Activated CD8-positive, alpha-beta memory T cell treated with anti-CD3 and anti-CD28 coated beads for 4 hours (primary cell): ENCODE data around the gene ARHGEF37.
"Not testable (repeated sequence)": the region's sequence is repeated elsewhere in the genome, so short reads cannot be mapped to it uniquely, and the experiment has no call there.

Experiments used
- DNase-seq, 2 donors: peaks; one replicate each; pipeline ENCODE4 v3.0.0-alpha.2; 2020; ENCODE audit warnings: low read depth in 2 of 2

The ARHGEF37 gene

DNA sequence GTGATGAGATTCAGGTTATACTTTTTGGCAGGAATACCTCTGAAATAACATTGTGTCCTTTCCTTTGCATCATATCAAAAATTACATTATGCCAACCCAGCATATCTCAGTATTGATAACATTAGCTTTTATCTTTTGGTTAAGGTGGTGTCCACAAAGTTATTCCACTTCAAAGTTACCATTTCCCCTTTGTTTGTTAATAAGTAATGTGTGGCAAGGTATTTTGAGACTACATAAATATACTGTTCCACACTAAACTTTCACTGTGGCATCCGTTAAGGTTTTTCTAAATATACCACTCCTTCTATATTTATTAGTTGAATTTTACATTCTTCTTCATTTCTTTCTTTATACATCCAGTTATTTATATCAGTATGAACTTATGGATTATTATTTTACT is 14.1 kb upstream of the ARHGEF37 start:
- DNase-seq, result no peak

DNA sequence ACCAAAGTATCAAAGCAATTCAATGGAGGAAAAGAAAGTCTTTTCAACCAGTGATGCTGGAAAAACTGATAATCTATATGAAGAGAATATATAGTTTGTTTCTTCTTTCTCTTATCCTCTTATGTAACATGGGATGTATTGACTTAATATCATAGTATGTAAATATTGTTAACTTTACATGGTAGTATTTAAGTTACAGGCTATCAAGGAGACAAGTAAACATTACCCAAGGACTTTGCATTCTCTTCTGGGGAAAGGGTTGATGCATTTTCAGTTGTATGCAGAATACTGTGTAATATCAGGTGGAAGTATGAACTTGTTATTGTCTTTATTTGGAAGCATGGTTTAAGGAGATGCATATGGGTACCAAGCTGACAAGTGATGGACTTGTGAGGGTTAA is 9.1 kb upstream of the ARHGEF37 start:
- DNase-seq, result no peak

DNA sequence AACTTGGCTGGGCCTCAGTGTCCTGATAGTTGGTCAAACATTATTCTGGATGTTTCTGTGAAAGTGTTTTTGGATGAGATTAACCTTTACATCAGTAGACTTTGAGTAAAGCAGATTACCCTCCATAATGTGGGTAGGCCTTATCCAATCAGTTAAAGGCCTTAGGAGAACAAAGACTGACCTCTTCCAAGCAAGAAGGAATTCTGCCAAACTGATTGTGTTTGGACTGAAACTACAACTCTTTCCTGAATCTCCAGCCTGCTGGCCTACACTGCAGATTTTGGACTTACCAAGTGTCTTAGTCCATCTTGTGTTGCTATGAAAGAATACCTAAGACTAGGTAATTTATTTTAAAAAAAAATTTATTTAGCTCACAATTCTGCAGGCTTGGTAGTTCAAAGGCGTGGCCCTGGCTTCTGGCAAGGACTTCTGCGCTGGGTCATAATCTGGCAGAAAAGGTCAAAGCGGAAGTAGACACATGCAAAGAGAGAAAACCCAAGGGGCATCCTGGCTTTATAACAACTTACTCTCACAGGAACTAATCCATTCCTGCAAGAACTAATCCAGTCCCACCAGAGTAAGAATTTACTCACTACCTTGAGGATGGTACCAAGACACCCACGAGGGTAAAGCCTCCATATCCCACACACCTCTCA is 8.6 kb upstream of the ARHGEF37 start:
- DNase-seq, result no peak

DNA sequence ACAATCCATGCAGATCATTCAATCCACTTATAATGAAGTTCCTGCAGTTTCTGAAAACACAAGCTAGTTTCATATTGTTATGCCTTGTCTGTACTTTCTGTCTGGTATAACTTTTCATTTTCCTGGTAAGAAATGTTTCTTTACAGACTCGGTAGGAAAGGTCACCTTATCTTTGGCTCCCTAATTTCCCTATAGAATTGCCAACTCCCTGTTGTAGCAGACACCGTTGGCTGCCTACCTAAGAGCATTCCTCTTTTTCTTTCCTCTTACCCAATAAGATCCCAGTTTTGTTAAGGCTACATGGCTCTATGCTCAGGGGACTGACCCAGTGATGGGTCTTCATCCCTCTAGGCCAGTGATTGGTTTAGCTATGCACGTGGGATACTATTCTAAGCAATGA is 6.2 kb upstream of the ARHGEF37 start:
- no peak for DNase-seq

DNA sequence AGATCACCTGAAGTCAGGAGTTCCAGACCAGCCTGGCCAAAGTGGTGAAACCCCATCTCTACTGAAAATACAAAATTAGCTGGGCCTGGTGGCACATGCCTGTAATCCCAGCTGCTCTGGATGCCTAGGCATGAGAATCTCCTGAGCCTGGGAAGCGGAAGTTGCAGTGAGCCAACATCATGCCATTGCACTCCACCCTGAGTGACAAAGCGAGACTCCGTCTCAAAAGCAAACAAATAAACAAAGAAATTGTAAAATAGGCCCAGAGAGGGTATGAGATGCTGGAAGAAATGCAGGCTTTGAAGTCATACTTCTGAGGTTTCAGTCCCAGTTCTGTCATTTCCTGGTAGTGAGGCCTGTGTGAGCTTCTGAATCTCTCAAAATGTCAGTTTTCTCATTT is 5.3 kb upstream of the ARHGEF37 start:
- no peak for DNase-seq

DNA sequence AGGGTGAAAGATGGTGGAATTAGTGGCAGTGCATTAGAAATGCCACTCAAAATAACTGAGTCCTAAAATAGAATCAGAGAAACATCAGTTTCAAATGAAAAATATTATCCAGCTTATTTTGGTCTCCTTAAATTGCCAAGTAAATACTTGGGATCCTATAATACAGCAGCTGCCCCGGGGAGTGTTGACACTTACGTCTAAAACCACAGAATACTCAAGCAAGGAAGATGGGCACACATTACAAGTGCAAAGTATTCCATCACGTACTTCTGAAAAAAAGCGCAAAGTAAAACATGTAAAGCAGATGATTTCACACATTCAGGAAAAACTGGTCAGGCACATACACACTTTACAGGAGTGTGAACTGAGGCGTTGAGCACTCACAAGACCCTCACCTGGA is 2.4 kb upstream of the ARHGEF37 start:
- DNase-seq, result no peak

DNA sequence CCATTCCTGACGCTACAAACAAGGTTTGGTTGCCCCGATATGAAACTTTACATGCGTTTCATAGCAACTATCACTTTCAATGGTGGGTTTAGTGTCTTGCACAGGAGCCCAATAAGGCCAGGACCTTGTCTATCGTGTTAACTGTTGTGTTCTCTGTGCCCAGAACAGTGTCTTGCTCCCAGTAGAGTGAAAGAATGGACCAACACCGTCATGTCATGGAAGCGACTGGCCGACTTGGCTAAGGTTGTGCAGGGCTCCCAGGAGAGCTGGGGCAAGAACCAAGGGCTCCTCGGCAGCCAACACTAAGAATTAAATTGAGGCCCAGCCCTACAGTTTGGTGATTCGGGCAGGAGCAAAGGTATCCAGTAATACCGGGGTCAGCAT is 498 bp upstream of the ARHGEF37 start:
- DNase-seq, result no peak

DNA sequence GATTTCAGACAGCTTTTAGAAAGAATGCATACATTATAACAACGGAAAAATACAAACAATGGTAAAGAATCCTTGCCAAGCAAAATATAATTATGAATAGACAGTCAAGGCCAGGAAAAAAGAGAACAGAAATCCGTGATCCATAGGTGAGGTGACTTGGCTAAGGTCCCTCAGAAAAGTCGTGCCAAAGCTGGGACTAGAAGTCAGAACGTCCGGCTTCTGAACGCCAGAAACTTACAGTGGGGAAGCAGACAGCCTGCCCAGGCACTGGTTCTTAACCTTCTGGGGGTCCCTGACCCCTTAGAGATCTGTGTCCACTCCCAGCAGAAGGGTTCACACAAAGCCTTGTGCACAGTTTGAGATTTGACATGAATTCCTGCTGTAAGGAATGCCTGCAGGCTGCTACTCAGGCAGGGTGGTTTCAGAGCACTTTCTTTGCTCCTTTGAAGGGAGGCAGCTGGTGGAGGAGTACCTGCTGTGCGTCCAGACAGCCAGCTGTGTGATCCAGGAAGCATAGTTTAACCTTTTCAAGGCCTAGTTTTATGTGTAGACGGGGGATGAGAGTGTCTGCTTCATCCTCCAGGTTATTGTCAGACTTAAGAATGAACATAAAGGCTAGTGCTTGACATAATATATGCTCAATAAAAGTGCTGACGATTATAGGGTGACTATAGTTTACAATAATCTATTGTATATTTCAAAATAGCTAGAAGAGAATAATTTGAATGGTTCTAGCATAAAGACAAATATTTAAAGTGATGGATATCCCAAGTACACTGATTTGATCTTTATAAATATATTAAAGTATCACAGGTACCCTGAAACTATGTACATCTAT is 852 bp downstream of the ARHGEF37 start:
- no peak for DNase-seq

DNA sequence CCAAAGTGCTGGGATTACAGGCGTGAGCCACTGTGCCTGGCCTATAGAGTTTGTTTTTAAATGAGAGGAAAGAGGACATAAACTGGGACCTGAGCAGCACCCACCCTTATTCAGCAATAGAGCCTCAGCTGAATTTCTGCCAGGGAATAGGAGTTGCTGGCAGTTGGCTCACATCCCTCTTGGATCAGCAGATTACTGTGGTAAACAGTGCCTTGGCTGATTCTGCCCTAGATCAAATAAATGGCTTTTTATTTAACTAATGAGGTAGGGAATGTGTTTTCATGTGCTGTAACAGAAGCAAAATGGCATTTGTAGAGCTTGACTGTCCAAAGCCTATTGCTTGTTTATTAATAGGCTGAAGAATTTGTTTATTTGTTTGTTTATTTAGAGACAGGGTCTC is 2.1 kb downstream of the ARHGEF37 start:
- DNase-seq, result no peak

DNA sequence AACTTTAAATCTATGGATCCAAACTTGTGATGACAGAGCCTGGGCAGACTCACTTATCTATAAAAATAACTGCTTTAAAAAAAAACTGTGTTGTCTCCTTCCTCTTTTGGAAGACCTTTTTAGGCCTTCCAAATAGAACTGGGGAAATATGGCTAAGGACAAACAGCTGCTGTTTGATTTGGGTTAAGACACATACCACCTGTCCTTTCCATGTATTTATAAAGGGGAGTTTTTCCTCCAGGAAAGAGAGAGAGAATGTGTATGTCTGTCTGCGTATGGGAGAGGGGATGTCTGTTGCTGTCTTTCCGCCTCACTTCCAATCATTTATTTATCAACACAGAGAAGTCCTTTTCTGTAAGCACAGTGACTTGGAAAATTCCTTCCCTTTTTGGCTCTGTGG is 2.8 kb downstream of the ARHGEF37 start:
- no peak for DNase-seq

DNA sequence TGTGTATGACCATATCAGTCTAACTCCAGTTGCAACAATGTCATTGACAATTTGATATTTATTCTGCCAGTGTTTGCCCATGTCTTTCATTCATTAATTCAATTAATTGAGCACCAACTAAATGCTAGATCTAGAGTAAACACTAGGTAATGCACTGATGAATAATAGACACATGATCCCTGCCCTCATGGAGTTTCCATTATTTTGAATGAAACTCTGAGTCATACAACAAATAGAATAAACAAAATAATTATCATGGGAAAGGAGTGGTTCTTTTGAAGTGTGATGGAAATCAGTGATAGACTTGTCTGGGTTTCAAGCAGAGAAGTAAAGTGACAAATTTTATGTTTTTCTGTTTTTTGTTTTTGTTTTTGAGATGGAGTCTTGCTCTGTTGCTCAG is 4.6 kb downstream of the ARHGEF37 start:
- DNase-seq, result no peak

DNA sequence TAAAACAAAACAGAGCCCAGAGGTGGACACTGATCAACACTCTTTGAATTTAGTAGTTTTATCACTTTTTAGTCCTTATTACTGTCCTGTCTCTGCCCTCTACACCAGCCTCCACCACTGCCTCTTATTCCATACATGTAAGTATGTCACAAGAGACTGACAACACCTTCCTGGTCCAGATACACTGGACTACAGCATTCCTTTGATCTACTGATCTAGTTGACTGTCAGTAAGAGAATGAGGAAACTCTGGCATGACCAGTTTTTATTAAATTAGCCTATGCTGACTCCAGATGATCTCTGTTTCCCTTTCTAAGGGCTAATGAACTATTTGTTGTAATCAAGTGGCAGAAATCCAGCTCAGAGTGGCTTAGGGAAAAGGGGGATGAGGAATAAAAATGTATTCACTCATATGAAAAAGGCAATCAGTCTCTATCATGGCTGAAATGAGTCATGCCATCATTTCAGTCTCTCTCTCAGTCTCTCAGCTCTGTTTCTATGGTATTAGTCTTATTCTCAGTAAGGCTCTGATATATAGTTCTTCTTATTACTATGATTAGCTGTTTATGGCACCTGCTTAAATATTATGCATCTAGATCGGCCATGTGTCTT is 5.5 kb downstream of the ARHGEF37 start:
- DNase-seq, result no peak

DNA sequence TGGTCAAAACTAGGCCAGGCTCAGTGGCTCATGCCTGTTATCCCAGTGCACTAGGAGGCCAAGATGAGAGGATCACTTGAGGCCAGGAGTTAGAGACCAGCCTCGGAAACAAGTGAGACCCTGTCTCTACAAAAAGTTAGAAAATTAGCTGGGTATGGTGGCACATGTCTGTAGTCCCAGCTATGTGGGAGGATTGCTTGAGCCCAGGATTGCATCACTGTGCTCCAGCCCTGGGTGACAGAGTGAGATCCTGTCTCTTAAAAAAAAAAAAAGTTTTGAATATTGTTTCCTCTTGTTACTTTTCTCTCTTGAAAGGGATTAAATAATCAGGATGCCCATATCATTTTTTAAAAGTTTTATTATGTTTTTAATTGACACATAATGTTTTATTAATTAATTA is 7.6 kb downstream of the ARHGEF37 start:
- no peak for DNase-seq

DNA sequence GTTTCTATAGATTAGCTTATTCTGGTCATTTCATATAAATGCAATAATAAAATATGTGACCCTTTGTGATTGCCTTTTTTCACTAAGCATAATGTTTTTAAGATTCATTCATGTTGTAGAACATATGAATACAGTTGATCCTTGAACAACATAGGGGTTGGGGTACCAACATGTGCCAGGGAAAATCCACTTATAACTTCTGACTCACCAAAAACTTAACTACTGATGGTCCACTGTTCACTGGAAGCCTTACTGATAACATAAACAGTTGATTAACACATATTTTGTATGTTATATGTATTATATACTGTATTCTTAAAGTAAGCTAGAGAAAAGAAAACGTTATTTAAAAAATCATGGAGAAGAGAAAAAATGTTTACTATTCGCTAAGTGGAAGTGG is 12.1 kb downstream of the ARHGEF37 start:
- DNase-seq, result no peak

DNA sequence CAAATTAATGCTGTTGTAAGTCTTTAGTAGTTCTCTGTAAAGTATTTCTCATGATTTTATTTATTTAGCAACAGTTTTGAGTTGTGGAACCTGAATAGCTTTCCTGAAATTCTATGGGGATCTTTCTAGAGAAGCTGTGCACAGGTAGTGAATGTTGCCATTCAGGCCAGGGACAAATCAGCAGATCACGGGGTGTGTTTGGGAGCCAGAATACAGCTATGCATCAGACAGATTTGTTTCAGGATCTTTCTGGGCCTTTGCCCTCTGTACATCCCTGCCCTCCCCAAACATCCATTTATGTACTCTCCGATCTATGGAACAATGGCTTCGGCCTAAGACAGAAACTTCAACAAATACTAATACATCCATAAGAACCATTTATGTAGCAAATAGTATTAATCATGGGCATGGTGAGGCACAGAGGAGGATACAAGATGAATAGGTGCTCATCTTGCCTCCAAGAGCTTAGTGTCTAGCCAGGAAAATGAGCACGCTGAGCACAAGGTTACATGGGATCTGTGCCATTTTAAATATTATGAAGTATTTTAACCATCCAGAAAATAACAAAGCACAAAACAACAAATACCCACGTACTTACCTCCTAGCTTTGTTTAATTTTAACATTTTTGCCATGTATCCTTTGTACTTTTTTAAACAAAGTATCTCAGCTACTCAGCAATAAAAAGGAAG is 13.1 kb downstream of the ARHGEF37 start:
- no peak for DNase-seq

DNA sequence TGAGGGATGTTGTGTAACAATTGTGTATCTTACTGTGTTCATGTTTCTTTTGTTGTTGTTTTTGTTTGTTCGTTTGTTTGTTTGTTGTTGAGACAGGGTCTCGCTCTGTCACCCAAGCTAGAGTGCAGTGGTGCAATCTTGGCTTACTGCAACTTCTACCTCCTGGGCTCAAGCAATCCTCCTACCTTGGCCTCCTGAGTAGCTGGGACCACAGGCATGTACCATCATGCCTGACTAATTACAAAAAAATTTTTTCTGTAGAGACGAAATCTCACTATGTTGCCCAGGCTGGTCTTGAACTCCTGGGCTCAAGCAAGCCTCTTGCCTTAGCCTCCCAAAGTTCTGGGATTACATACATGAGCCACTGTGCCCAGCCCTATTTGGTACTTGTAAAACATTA is 13.8 kb downstream of the ARHGEF37 start:
- not testable (repeated sequence) for DNase-seq

DNA sequence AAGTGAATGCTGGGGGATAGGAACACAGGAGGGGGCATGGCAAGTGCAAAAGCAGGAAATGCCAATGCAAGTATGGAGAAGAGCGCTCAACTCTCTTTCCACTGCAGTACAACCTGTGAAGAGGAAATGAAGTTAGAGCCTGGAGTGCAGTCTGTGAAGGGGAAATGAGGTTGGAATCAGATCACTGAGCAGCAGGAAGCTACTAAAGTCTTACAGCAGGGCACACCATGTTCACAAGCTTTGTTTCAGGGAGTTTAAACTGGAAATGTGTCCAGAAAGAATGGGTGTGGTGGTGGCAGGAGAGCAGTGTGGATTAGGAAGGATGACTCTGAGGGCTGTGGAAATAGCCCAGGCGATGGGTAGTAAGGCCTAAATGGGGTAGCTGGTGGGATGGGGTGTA is 15.4 kb downstream of the ARHGEF37 start:
- DNase-seq, result no peak

DNA sequence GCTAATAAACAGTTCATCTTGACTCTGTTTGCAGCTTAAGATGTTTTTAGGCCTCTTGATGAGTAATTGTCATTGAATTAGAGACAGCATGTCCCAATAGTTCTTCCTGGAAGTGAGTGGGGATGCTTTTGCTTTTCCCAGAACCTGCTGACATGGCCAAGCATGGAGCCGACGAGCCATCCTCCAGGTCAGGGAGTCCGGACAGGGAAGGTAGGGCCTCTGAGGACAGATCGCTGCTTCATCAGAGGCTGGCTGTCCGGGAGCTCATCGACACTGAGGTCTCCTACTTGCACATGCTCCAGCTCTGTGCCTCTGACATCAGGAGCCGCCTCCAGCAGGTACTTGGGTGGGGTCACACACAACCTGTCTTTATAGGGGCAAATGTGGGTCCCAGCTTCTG is 16.3 kb downstream of the ARHGEF37 start:
- no peak for DNase-seq

DNA sequence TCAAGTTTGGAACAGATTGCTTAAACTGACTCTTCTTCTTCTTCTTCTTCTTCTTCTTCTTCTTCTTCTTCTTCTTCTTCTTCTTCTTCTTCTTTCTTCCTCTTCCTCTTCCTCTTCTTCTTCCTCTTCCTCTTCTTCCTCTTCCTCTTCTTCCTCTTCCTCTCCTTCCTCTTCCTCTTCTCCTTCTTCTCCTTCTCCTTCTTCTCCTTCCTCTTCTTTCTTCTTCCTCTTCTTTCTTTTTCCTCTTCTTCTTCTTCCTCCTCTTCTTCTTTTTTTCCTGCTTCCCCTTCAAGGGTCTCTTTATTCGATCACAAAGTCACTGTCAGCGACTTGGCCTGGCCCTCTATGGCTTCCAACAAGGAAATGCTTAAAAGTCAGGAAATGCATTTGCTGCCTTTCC is 16.9 kb downstream of the ARHGEF37 start:
- not testable (repeated sequence) for DNase-seq

DNA sequence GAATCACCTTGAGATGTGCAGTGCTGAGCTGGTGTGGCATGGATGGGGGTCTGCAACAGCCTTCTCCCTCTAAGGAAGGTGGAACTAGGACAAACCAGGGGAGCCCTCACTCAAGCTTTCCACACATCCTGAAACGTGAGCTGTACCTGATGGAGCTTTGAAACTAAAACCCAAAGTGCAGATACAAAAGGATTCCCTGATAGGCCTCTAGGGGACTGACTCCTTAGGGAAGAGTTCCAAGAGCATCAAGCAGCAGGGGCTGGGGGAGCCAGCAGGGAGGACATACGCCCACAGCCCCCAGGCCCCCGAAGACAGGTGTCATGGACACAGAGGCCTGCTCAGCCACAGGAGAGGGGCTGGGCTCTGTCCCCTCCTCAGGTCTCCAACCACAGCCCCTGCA is 17.7 kb downstream of the ARHGEF37 start:
- DNase-seq, result no peak

DNA sequence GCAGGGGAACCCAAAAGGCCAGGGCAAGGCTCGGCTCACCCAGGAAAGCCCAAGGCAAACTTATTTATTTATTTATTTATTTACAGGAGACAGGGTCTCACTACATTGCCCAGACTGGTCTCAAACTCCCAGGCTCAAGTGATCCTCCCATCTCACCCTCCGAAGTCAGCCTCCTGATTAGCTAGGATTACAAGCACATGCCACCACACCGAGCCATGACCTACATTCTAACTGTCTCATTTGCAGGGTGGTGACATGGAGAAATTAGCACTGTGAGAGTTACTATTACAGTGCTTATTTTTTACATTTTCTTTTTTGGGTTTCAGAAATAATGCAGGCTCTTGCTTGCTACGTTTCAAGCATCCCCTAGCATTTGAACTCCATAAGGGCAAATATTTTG is 18.1 kb downstream of the ARHGEF37 start:
- DNase-seq, result no peak

DNA sequence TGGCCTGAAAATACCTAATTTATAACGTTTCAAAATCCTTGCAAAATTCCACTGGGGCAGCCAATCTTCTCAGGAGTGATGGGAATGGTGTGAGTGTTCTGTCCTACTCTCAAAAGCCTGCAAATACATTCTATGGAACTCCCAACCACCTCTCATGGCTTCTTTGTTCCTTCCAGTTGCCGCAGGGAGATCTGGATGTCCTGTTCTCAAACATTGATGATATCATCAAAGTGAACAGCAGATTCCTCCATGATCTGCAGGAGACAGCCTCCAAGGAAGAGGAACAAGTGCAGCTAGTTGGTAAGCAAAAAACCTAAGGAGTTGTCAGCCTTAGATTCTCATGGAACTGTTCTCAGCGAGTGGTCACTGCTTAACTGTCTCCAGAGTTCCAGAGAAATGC is 19.6 kb downstream of the ARHGEF37 start:
- no peak for DNase-seq

DNA sequence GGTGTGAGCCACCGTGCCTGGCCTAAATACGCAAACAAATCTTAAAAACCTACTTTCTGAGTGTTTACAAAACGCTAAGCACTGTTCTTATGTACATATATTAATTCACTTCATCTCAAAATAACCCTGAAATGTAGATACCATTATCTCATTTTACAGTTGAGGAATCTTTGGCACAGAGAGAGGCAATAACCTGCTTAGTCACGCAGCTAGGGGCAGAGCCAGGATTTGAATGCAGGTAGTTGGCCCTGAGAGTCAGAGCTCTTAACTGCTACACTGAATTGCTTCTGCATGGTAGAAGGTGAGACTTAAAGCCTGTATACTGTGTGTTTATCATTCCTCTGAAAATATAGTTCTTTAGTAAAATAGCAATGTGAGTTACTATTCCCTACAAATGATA is 21.9 kb downstream of the ARHGEF37 start:
- no peak for DNase-seq
